Activated CD4-positive, alpha-beta T cell treated with anti-CD3 and anti-CD28 coated beads, Interleukin-2, amount 50 U/mL, for 1 hour (primary cell): ENCODE measurements around the gene GATAD2B.
A peak's percentile ranks its signal among the peaks of the same experiment; 100 is the strongest.

ENCODE experiments used
- DNase-seq: peaks from one replicate; pipeline ENCODE4 v3.0.0-alpha.2; 2020

The GATAD2B gene

DNA sequence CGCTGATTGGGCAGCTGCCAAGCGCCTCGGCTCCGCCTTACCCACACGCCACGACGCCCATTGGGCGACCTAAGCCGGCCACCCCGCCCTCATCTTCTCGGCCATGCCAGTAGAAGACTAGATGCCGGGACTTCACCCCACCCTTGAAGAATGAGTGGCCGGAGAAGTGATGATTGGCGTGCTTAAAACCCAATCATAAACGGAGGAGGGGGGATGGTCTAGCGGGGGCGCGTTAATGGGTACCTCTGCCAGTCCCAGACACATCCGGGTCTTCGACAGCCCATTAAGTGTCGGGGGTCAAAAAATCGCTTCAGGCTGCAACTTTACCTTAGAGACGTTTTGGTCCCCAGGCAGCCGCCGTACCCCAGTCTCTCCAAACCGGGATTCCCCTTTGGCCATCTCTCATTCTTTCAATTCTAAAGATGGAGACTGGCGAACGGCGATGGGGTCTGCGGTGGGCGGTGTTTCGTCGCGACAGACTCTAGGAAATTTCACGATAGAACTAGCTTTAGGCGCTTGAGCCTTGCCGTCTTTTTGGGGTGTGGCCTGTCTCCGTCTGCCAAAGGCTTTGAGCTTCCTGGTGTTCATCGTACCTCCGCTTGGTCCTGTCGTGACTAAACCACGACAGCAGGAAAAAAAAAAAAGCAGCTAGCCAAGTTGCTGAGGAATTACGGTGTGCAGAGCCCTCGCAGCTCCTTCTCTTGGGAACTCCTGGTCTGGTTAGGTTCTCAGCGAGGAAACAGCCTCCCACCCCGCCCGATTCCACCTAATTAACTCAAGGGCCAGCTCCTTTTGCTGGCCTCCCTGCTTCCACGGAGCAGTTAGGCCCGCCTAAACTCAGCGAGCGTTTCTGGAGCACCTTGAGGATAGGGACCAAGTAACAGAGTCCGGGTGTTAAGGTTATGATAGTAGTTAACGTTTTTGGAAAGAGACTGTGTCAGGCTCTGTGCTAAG, at the start of gene GATAD2B:
Gene GATAD2B (minus strand): TSS at position 1 of the 954 bp plus-strand sequence. CDS start 94,625 bp downstream, outside the sequence.
- peak; percentile 96 for DNase-seq

DNA sequence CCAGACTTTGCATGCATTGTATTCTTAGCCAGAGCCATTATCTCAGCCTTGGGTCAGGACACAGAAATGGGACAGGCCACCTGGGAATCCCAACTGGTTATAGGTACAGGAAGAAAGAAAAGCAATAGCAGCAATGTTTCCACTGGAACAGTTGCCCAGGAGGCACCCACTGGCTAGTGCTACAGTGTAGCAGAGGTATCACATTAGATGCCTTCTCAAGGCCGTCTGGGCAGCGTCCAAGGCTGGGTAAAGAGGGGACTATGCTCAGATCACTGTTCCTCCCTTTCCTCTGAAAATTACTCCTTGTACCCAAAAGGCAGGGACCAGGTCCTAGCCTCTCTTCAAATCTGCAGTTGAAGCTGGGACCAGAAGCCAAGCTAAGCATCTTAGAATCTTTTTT, 47.6 kb upstream of the GATAD2B start:
- DNase-seq: no peak

GRCh38 chr1:153968972-153969371, 46.2 kb upstream of the GATAD2B start:
- no peak for DNase-seq

DNA sequence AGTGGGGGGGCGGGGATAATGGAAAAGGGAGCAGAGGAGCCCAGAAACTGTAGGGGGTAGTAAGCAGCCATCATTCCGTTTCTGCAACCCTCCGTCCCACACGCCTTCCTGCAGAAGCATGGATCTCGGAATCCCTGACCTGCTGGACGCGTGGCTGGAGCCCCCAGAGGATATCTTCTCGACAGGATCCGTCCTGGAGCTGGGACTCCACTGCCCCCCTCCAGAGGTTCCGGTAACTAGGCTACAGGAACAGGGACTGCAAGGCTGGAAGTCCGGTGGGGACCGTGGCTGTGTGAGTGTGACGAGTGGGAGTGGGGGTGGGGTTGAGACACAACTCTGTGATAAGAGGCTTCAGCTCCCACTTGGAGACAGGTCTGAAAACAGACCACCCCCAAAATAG, 45.6 kb upstream of the GATAD2B start:
- DNase-seq: no peak

DNA sequence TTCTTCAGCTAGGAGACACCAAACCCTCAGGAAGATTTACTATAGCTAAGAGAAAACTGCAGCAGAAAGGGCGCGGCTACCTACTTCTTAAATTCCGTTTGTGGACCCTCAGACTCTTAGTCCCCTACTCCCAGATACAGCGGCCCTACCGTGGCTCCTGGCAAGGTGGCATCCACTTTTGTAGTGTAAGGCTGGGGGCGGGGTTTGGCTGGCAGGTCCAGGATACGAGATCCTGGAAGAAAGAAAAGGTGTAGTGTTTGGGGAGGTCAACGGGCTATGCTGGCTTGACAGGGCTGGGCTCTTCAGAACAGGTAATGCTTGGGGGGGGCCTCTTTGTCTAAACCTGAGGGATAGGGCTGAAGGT, 45.2 kb upstream of the GATAD2B start:
- DNase-seq: no peak

DNA sequence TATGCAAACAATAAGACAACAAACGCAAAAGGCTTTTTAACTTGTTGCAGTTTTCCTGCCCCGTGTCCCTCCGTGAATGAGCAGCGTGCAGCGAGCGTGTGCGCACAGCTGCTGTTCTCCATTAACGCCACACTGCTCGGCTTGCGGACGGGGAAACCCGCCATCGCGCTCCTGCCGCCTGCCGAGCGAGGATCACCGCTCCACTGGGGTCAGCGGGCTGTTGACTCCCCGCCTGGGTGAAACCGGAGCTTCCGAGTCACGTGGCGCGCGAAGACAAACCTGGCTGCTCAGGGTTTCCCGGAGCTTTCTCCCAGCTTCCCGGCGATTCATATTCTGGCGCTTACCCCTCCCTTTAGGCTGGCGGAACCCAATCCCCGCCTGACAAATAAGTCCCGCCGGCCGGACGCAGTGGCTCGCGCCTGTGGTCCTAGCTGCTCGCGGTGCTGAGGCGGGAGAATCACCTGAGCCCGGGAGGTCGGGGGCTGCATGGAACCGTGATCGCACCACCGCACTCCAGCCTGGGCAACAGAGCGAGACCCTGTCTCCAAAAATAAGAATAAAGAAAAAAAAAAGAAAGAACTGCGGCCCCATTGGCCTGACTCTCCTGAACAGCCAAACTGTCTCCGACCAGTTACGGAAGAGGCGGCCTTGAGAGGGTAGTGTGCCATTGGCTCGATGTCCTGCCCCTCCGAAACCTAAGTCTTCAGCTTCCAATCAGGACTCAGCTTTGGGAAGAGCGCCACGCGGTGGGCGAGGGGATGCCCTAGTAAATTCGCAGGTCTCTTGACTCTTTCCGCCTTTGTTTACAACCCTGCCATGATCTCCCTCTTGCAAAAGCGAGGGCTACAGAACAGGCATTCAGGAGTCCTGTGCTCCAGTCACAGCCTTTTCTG, 44.6 kb upstream of the GATAD2B start, which contains the start of gene CREB3L4:
Gene CREB3L4 (plus strand): TSS at position 796 of the 893 bp plus-strand sequence. CDS start 624 bp downstream, outside the sequence.
- peak; percentile 80 for DNase-seq

GRCh38 chr1:153963850-153964331, 41.1 kb upstream of the GATAD2B start:
- no peak for DNase-seq

DNA sequence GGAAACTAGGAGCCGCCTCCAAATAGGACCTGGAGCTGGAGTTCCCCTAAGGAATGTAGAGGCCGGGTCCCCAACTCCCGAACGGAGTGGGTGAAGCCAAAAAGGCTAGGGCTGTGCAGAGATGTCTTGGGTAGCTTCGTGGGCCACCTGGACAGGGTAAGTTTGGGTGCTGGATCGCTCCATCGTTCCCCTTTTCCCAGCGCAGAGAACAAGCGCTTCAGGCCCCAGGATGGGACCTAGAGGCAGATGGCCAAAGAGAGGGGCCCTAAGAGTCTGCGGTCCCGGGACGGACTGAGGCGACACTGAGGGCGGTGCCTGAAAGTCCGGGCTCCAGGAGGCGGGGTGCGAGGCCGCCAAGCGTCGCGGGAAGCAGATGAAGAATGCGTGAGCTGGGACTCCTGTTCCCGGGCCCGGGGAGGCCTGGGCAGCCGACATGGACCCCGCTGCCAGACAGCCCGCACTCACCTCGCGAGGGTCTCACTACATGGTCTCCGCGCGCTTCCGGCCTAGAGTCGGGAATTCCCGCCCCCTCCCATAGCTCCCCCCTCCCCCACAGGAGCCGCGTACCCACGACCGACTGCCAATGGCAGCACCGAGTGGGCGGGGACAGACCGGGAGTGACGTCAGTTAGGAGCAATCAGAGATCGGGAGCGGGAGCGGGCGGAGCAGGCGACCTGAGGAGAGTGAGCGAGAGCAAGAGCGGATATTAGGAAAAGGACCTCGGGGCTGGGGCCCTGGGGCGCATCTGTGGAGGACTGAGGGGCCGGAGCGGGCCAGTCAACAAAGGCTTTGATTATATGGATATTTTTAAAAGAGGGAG, 40.5 kb upstream of the GATAD2B start, which contains the start of gene SLC39A1:
Gene SLC39A1 (minus strand): TSS at position 508 of the 820 bp plus-strand sequence. CDS start 822 bp downstream, outside the sequence.
- DNase-seq: peak; percentile 94

DNA sequence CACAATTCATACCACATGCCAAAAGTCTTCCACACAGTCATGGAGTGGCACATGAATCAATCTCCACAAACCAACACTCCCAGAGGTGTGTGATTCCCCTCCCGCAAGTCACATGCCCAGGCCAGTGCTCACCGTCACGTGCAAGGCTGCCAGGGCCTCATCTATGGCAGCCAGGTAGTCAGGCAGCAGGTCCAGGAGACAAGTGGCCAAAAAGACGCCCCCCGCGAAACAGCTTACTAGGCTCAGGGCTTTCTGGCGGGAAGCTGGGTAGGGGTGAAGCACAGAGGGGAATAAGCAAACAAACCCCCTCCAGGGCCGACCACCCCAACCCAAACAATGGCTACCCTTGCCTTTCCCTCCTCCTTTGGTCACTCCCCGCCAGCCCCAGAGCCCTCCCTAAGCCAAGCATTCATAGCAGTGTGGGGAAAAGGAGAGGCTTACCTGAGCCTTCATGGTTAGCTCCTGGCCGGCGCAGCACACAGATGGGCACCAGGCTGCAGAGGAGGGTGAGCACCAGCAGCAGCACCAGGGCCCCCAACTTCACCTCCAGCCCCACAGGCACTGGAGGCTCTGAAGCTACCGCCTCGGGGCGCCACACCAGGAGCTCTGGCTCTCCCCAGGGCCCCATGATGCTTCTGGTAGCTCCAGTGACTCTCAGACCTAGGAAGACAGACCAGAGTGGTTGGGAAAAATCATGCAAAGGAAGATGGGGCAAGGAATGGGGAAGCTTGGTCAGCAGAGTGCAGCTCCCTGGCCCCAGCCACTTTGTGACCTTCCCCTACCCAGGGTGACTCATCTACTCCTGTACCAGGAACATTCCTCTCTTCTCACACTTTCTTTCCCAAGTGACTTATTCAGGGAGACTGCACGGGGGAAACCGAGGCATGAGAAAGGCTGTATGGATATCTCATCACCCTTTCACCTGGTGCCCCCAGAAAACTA, 39.6 kb upstream of the GATAD2B start:
- DNase-seq: no peak

GRCh38 chr1:153961421-153961820, 38.6 kb upstream of the GATAD2B start:
- DNase-seq: no peak

- no peak for DNase-seq
Observed at GRCh38 chr1:153960206-153960605, 37.4 kb upstream of the GATAD2B start.

DNA sequence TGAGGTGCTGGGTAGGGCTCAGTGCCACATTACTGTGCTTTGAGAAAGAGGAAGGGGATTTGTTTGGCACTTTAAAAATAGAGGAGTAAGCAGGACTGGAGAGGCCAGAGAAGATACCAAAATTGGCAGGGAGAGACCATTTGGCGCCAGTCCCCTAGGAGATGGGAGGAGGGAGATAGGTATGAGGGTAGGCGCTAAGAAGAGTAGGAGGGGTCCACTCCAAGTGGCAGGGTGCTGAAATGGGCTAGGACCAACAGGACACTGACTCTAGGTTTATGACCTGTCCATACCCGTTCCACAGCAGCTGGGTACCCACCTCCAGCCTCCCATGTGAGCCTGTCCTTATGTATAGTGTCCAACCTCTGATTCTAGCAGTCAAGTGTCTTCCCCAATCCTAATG, 36.7 kb upstream of the GATAD2B start:
- DNase-seq: no peak

- DNase-seq: no peak
Observed at GRCh38 chr1:153958961-153959260, 36.1 kb upstream of the GATAD2B start.

DNA sequence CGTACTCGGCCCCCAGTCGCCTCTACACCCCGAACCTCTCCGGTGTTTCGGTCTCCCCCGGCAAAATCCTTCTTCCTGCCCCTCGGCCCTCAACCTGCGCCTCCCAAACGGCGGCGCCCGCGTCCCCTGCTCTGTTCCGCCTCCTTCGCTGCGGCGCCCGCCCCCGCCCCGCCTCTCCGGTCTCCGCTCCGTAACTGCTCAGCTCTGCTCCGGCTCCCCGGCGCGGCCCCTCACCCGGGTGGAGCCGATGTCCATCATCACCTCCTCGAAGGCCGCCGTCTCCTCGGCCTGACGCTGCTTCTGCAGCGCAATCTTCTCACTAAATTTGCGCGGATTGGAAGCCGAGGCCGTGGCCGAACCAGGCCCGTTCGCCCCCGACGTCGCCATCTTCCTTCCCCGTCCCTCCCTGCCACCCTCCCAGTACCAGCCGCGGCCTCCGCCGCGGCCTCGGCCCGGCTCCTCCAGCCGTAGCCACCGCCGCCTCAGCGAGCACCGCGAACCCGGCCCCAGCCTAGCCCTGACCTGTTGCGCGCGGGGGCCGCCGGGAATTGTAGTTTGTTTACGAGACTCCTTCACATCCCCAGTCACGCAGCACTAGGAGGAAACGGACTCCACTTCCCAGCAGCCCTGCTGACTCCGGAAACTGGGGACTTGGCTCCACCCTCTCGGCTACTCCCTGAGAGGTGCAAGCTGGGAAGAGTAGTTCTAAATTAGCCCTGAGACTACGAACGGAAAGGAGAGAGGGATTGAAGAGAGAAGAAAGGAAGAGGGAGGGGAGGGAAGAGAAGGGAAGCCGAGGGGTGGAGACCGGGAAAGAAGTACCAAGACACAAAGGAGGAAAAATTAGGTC, 35.6 kb upstream of the GATAD2B start, which contains the start of gene CRTC2:
Gene CRTC2 (minus strand): TSS at position 502 of the 850 bp plus-strand sequence. CDS start 115 bp downstream, at position 387.
- peak; percentile 98 for DNase-seq

- DNase-seq: no peak
Observed at GRCh38 chr1:153957744-153958110, 35.0 kb upstream of the GATAD2B start.

DNA sequence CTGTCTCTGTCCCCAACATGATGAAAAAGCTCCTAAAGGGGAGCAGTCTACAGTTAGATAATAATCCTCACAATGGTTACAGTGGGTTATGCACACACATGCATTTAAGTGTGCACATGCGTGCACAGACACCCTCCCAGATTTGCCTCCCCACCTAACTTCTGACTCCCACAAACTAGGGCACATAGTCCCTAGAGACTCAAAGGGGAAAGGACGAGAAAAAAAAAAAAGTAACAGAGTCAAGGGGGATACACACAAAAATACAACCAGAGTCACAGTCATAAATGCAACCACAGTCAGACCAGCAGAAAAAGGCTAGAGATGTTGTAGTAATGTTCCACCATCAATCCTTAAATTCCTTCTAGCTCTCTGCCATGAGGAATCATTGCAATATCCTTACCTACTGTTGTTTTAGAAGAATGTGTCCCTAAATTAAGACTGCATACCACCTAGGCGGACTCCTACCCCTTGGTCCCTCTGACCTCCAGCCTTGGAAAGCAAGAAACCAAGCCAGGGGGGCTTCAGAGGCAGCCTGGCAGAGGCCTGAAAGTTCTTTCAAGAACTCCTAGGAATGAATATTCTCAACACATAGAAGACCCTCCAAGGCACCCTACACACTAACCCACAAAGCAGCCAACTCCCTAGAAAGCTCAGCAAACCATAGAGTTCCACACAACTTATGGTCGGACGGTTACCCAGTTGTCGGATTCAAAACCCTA, 34.4 kb upstream of the GATAD2B start:
- DNase-seq: no peak

DNA sequence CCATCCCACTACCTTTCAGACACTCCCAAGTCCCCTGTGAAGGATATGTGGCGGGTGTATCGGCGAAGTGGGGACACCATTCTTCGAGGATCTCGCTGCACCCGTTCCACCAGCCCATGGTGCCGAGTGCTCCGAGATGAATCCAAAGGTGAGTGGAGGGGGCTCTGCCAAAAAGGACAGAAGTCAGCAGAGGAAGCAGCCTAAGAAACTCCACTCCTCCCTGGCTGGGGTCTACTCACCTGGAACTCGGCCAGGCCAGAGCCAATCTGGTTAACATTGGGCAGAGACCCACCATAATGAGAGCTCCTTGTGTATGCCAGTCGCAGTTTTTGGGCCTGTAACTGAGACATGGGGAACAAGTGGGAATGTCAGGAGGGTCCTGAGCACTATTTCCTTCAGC, 32.1 kb upstream of the GATAD2B start:
- no peak for DNase-seq

GRCh38 chr1:153953859-153954365, 31.1 kb upstream of the GATAD2B start:
- no peak for DNase-seq

- no peak for DNase-seq
Observed at GRCh38 chr1:153951801-153952200, 29.0 kb upstream of the GATAD2B start.
